ENCODE results near the gene CCDC188. TPM values are rescaled to one million over a fixed set of nuclear protein-coding genes. Genes with fewer than 3 reads are reported as not detected.

CCDC188 gene
- total and polyA plus RNA-seq, 2 of the 13 experiments (the other 11 are each of a cell fraction or from before 2014, with no cell fraction given) = not detected

GRCh38 chr22:20111045-20111688 is 39.7 kb downstream of the CCDC188 start (continued):
- TF ChIP-seq, protein P1, sequence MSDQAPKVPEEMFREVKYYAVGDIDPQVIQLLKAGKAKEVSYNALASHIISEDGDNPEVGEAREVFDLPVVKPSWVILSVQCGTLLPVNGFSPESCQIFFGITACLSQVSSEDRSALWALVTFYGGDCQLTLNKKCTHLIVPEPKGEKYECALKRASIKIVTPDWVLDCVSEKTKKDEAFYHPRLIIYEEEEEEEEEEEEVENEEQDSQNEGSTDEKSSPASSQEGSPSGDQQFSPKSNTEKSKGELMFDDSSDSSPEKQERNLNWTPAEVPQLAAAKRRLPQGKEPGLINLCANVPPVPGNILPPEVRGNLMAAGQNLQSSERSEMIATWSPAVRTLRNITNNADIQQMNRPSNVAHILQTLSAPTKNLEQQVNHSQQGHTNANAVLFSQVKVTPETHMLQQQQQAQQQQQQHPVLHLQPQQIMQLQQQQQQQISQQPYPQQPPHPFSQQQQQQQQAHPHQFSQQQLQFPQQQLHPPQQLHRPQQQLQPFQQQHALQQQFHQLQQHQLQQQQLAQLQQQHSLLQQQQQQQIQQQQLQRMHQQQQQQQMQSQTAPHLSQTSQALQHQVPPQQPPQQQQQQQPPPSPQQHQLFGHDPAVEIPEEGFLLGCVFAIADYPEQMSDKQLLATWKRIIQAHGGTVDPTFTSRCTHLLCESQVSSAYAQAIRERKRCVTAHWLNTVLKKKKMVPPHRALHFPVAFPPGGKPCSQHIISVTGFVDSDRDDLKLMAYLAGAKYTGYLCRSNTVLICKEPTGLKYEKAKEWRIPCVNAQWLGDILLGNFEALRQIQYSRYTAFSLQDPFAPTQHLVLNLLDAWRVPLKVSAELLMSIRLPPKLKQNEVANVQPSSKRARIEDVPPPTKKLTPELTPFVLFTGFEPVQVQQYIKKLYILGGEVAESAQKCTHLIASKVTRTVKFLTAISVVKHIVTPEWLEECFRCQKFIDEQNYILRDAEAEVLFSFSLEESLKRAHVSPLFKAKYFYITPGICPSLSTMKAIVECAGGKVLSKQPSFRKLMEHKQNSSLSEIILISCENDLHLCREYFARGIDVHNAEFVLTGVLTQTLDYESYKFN (CRISPR knock-in tag; conservative IDR thresholded peaks at IDR 0.05) = no peak
- TF ChIP-seq RFX5 (IDR thresholded peaks at IDR 0.05; ENCODE audit: low read depth, low read length) (no peak), ZNF343 (CRISPR knock-in tag; IDR thresholded peaks at IDR 0.05) (no peak), ZNF317 (CRISPR knock-in tag; IDR thresholded peaks at IDR 0.05) (no peak), U2AF1 (optimal IDR thresholded peaks at IDR 0.05; ENCODE audit: low read depth, low read length) (peak; percentile 55), ZBTB20 (CRISPR knock-in tag; IDR thresholded peaks at IDR 0.05; ENCODE audit: borderline replicate concordance, low read depth) (no peak), ZNF230 (CRISPR knock-in tag; IDR thresholded peaks at IDR 0.05) (no peak), MAX (IDR thresholded peaks at IDR 0.05) (peak; percentile 47; the same call in 1 of the 2 replicates), ZSCAN20 (CRISPR knock-in tag; IDR thresholded peaks at IDR 0.05; ENCODE audit: borderline replicate concordance) (no peak), ZNF512B (CRISPR knock-in tag; IDR thresholded peaks at IDR 0.05; ENCODE audit: borderline replicate concordance) (no peak), ZNF510 (CRISPR knock-in tag; IDR thresholded peaks at IDR 0.05; ENCODE audit: low read depth) (no peak), ARNT (IDR thresholded peaks at IDR 0.05) (no peak), ZBTB1 (CRISPR knock-in tag; IDR thresholded peaks at IDR 0.05; ENCODE audit: borderline replicate concordance) (no peak)
